Measurements from ENCODE around the gene FANCE. TPM values are rescaled to one million over a fixed set of nuclear protein-coding genes. Genes with fewer than 3 reads are reported as not detected.

The FANCE gene
- total and polyA plus RNA-seq, 7 donors = 3.8 to 15.2 (median 7.1) TPM

DNA sequence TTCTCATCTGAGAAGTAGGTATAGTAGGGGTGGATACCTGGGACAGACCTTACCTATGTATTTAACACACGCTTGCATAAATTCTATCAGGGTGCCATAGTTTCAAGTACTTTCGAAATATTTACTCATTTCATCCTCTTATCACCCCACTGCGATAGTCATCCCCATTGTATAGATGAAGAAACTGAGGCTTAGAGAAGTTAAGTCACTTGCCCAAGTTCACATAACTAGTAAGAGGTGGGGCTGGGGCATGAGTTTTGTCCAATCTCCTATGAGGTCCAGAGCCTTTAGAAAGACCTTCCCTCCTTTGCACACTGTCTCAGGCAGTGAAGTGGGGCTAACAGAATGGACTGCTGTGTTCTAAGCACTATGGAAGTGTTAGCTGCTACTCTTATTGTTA is 54.4 kb downstream of the FANCE start:
- Histone ChIP-seq H3K36me3 (ENCODE audit: insufficient read depth in 1 of 2, low read depth in 1 of 2) (no peaks in the 10 kb centered on the region), H3K9me3 (no peaks in the 10 kb centered on the region), H3K4me3 (no peak overlapping the region), H3K27ac (no peak overlapping the region), H3K4me1 (peaks cover 6% of the 10 kb centered on the region), H3K27me3 (ENCODE audit: insufficient read depth in 3 of 3, low read length in 2 of 3) (peaks cover 0 to 13% (median 2%) of the 10 kb centered on the region in 3 donors)
- TF ChIP-seq, protein P1, sequence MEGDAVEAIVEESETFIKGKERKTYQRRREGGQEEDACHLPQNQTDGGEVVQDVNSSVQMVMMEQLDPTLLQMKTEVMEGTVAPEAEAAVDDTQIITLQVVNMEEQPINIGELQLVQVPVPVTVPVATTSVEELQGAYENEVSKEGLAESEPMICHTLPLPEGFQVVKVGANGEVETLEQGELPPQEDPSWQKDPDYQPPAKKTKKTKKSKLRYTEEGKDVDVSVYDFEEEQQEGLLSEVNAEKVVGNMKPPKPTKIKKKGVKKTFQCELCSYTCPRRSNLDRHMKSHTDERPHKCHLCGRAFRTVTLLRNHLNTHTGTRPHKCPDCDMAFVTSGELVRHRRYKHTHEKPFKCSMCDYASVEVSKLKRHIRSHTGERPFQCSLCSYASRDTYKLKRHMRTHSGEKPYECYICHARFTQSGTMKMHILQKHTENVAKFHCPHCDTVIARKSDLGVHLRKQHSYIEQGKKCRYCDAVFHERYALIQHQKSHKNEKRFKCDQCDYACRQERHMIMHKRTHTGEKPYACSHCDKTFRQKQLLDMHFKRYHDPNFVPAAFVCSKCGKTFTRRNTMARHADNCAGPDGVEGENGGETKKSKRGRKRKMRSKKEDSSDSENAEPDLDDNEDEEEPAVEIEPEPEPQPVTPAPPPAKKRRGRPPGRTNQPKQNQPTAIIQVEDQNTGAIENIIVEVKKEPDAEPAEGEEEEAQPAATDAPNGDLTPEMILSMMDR (IDR thresholded peaks at IDR 0.05) = no peak
- 96 to 98% (median 97%) methylated on average over 3 of the region's 3 CpGs for WGBS, 3 donors
- DNase-seq (no peak), ATAC-seq (no peak)
- intact Hi-C loops (cut with DNase I) = no loop called here

DNA sequence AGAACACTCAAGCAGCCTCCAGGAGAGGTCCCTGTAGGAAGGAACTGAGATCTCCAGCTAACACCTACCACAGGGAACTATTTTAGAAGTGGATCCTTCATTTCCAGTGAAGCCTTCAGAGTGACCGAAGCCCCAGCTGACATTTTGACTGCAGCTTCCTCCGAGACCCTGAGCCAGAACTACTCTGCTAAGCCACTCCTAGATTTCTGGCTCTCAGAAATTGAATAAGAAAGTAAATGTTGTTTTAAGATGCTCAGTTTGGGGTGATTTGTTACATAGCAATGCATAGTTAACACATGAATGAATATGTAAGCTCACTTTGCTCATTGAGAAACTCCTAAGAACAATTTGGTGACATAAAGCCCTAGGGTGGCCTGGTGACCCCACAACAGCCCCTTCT is 55.1 kb downstream of the FANCE start:
- no peaks in the 10 kb centered on the region for H3K36me3 ChIP-seq (ENCODE audit: insufficient read depth in 1 of 2, low read depth in 1 of 2)
- peaks cover 6% of the 10 kb centered on the region for H3K4me1 ChIP-seq
- no peak overlapping the region for H3K27ac ChIP-seq
- TF ChIP-seq, protein P1 (IDR thresholded peaks at IDR 0.05) = no peak
- 88 to 98% (median 92%) methylated on average over 2 of the region's 2 CpGs for WGBS, 3 donors
- H3K9me3 ChIP-seq = no peaks in the 10 kb centered on the region
- ATAC-seq (no peak), DNase-seq (no peak)
- H3K4me3 ChIP-seq = no peak overlapping the region
- intact Hi-C loops (cut with DNase I) = no loop called here
- H3K27me3 ChIP-seq (ENCODE audit: insufficient read depth in 3 of 3, low read length in 2 of 3) = peaks cover 0 to 14% (median 4%) of the 10 kb centered on the region in 3 donors

DNA sequence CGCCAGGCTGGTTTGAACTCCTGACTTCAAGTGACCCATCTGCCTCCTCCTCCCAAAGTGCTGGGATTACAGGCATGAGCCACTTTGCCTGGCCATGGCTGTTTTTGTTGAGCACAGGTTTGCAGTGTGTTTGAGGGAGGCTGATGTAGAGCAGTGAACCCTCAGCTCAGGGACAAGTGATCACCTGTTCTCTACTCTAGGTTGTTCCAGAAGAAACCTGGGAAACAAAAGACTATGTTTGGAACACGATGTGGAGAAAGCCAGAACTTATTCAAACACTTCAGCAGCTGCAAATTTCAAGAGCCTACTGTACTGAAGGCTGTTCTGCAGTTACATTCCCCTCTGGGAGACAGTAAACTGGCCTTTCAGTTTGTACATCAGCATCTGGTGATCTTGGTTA is 55.9 kb downstream of the FANCE start:
- TF ChIP-seq, protein P1 (IDR thresholded peaks at IDR 0.05) = no peak
- Histone ChIP-seq H3K4me3 (no peak overlapping the region), H3K27ac (no peak overlapping the region), H3K9me3 (no peaks in the 10 kb centered on the region), H3K27me3 (ENCODE audit: insufficient read depth in 3 of 3, low read length in 2 of 3) (peaks cover 0 to 14% (median 4%) of the 10 kb centered on the region in 3 donors), H3K36me3 (ENCODE audit: insufficient read depth in 1 of 2, low read depth in 1 of 2) (no peaks in the 10 kb centered on the region), H3K4me1 (peaks cover 6% of the 10 kb centered on the region)
- WGBS, 3 donors = 60 to 66% (median 66%) methylated on average over 2 of the region's 2 CpGs
- ATAC-seq = no peak
- intact Hi-C loops (cut with DNase I) = no loop called here
- no peak for DNase-seq

DNA sequence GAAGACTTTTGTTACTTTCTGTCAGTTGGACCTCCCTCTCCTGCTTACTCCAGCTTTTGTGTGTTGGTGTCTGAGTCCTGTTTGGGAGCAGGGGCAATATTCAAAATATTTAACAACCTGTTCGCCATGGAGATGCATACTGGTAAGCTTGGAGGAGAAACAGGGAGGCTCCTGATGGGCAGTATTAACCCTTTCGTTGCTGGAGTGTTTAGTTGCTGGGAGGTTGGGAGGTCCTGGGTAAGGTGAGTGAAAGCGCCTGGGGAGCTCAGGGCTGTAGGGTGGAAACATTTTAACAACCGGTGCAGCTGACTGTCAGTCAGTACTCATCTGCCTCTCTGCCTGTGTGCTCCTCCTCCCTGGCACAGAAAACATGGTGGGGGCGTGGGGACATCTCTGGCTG is 56.4 kb downstream of the FANCE start:
- DNase-seq = peak in 1 of 2 donors; percentile 24
- ATAC-seq = no peak
- Histone ChIP-seq H3K27ac (no peak overlapping the region), H3K27me3 (ENCODE audit: insufficient read depth in 3 of 3, low read length in 2 of 3) (peaks cover 0 to 14% (median 4%) of the 10 kb centered on the region in 3 donors), H3K9me3 (no peaks in the 10 kb centered on the region), H3K36me3 (ENCODE audit: insufficient read depth in 1 of 2, low read depth in 1 of 2) (no peaks in the 10 kb centered on the region), H3K4me1 (peaks cover 4% of the 10 kb centered on the region), H3K4me3 (no peak overlapping the region)
- intact Hi-C loops (cut with DNase I) = no loop called here
- WGBS, 3 donors = 55 to 60% (median 58%) methylated on average over 5 of the region's 5 CpGs
- TF ChIP-seq, protein P1 (IDR thresholded peaks at IDR 0.05) = no peak

DNA sequence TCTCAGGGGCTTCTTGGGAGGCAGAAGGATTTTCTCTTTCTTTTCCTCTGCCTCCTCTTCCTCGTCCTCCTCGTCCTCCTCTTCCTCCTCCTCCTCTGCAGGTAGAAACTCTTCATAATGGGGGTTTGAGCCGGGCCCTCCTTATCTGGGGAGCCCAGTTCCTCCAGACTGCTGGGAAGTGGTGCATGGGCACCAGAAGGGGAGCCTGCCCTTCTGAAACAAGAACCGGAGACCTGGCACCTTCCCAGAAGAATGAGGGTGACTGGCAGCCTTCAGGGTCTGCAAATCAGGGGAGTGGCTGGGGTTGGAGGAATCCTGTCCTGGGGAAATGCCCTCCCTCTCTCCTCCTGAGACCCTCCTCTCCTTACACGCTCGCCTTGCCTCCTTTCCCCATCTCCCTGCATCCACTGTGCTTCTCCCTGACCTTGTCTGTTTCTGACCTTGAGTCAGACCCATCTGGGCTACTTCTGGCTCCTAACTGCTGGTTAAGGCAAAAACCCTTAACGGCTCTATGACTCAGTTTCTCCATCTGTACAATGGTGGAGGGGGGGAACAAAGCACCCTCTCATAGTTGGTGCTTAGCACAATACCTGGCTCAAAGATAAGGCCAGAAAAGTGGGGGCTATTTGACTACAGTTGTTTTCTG is 58.9 kb downstream of the FANCE start:
- peaks cover 0 to 8% (median 4%) of the 10 kb centered on the region in 3 donors for H3K27me3 ChIP-seq (ENCODE audit: insufficient read depth in 3 of 3, low read length in 2 of 3)
- no peak overlapping the region for H3K4me3 ChIP-seq
- WGBS, 3 donors = 74 to 78% (median 76%) methylated on average over 7 of the region's 7 CpGs
- intact Hi-C loops (cut with DNase I) = no loop called here
- ATAC-seq (peak in 1 of 4 donors; percentile 17), DNase-seq (no peak)
- no peaks in the 10 kb centered on the region for H3K36me3 ChIP-seq (ENCODE audit: insufficient read depth in 1 of 2, low read depth in 1 of 2)
- TF ChIP-seq, protein P1 (IDR thresholded peaks at IDR 0.05) = no peak
- H3K9me3 ChIP-seq = no peaks in the 10 kb centered on the region
- H3K4me1 ChIP-seq = no peaks in the 10 kb centered on the region
- no peak overlapping the region for H3K27ac ChIP-seq
